Endothelial cell of umbilical vein (primary cell): ENCODE data around the gene MVB12B. TPM values are rescaled to one million over a fixed set of nuclear protein-coding genes. Genes with fewer than 3 reads are reported as not detected.

ENCODE experiments used
- BruUV-seq: library from RNA; stranded (reverse); fragments of 400-500 nt; replicated peaks from 2 replicates; lab custom pipeline; 2021; lab: Mats Ljungman, UMichigan
- CTCF ChIA-PET: fragments of 300-600, 350-600 bp; sonication (Branson Sonifier 250); formaldehyde crosslinking; loops from one replicate; lab custom pipeline; 2021; ENCODE audit warnings: antibody characterized with exemption, inconsistent platforms; lab: Charles Lee
- POLR2A ChIA-PET: fragments of 300-600, 350-600 bp; sonication (Branson Sonifier 250); formaldehyde crosslinking; loops from one replicate; lab custom pipeline; 2021; ENCODE audit warnings: antibody characterized with exemption, inconsistent platforms; lab: Charles Lee
- DNase-seq: peaks from one replicate; pipeline ENCODE4 v3.0.0-alpha.2; 2011; ENCODE audit warnings: low read depth, low spot score
- FAIRE-seq: peaks from 2 replicates; lab custom pipeline; 2011; peaks lifted over from hg19 to GRCh38; lab: Jason Lieb, UNC
- H2AFZ ChIP-seq: 2 replicates; pipeline ENCODE4 v1.6.0; 2012; ENCODE audit warnings: low read depth, low read length, control low read depth, inconsistent platforms
- H3K27ac ChIP-seq: 2 replicates; pipeline ENCODE4 v1.5.1; 2011; ENCODE audit warnings: low read depth, mild to moderate bottlenecking, control low read depth, low read length, moderate library complexity; ENCODE audit not compliant: insufficient read depth
- H3K27me3 ChIP-seq, 2 experiments: 2 replicates each; pipeline versions ENCODE4 v1.6.0 to v1.6.1; 2011; ENCODE audit warnings: low read length in 2 of 2, mixed read lengths in 1 of 2; ENCODE audit not compliant: control insufficient read depth in 2 of 2, insufficient read depth in 2 of 2
- H3K36me3 ChIP-seq, 2 experiments: 2 replicates in 1 of 2; 3 replicates in 1 of 2; pipeline ENCODE4 v1.5.1; 2011; ENCODE audit warnings: low read length in 2 of 2, mild to moderate bottlenecking in 1 of 2, moderate library complexity in 1 of 2; ENCODE audit not compliant: control insufficient read depth in 2 of 2, insufficient read depth in 2 of 2; ENCODE audit errors: extremely low read depth in 1 of 2
- H3K4me1 ChIP-seq: 3 replicates; pipeline ENCODE4 v1.5.1; 2011; ENCODE audit warnings: mild to moderate bottlenecking, low read length; ENCODE audit not compliant: control insufficient read depth, insufficient read depth; ENCODE audit errors: extremely low read depth
- H3K4me2 ChIP-seq: 2 replicates; pipeline ENCODE4 v1.6.1; 2011; ENCODE audit warnings: low read length, control low read depth, mixed read lengths; ENCODE audit not compliant: insufficient read depth
- H3K4me3 ChIP-seq, 3 experiments: fragments of 200-600 bp in 1 of 3; sonication (generic), shearing (Covaris generic) in 1 of 3; replicated peaks in 1 of 3; 2 replicates each; pipeline ENCODE4 v1.5.1; 2011 to 2016; ENCODE audit warnings: control low read depth in 3 of 3, low read length in 3 of 3, mild to moderate bottlenecking in 2 of 3, inconsistent platforms in 1 of 3, low read depth in 1 of 3, moderate library complexity in 1 of 3; ENCODE audit not compliant: insufficient read depth in 1 of 3
- H3K79me2 ChIP-seq: 2 replicates; pipeline ENCODE4 v1.6.0; 2012; ENCODE audit warnings: low read length, inconsistent platforms; ENCODE audit not compliant: control insufficient read depth, insufficient read depth
- H3K9ac ChIP-seq: replicated peaks from 2 replicates; pipeline ENCODE3; 2011; ENCODE audit warnings: low read length, control low read depth; ENCODE audit not compliant: insufficient read depth; ENCODE audit errors: extremely low read depth
- H3K9me1 ChIP-seq: replicated peaks from 3 replicates; pipeline ENCODE4 v1.6.0; 2011; ENCODE audit warnings: mild to moderate bottlenecking, low read length; ENCODE audit not compliant: control insufficient read depth, insufficient read depth; ENCODE audit errors: extremely low read depth
- H3K9me3 ChIP-seq: replicated peaks from 2 replicates; pipeline ENCODE4 v1.5.1; 2012; ENCODE audit warnings: low read length, inconsistent platforms; ENCODE audit not compliant: control insufficient read depth, insufficient read depth
- H4K20me1 ChIP-seq: replicated peaks from 2 replicates; pipeline ENCODE3; 2011; ENCODE audit warnings: mild to moderate bottlenecking, low read length; ENCODE audit not compliant: control insufficient read depth, insufficient read depth; ENCODE audit errors: extremely low read depth
- EZH2 ChIP-seq: IDR thresholded peaks from 2 replicates; pipeline ENCODE4 v1.6.1; 2012; ENCODE audit warnings: borderline replicate concordance, low read depth, mild to moderate bottlenecking, moderate library complexity, low read length, inconsistent platforms; ENCODE audit not compliant: severe bottlenecking
- FOS ChIP-seq: IDR thresholded peaks from 2 replicates; pipeline ENCODE4 v1.6.1; 2011; ENCODE audit warnings: mild to moderate bottlenecking, low read length, moderate library complexity, borderline replicate concordance; ENCODE audit not compliant: insufficient read depth
- GATA2 ChIP-seq: IDR thresholded peaks from 2 replicates; pipeline ENCODE4 v1.7.0; 2011; ENCODE audit warnings: low read depth, mild to moderate bottlenecking, moderate library complexity, mixed read lengths, low read length; ENCODE audit not compliant: insufficient read length, insufficient read depth
- JUN ChIP-seq: IDR thresholded peaks from 2 replicates; pipeline ENCODE4 v1.6.1; 2011; ENCODE audit warnings: borderline replicate concordance, low read depth; ENCODE audit not compliant: insufficient read length, insufficient read depth
- MYC ChIP-seq: IDR thresholded peaks from one replicate; pipeline ENCODE4 v1.6.1; 2011; ENCODE audit warnings: mild to moderate bottlenecking, low read depth, low read length
- POLR2A ChIP-seq: IDR thresholded peaks from 2 replicates; pipeline ENCODE4 v1.6.1; 2012; ENCODE audit warnings: low read depth, mild to moderate bottlenecking, control low read depth, low read length
- POLR2AphosphoS5 ChIP-seq: IDR thresholded peaks from 2 replicates; pipeline ENCODE4 v1.6.1; 2012; ENCODE audit warnings: low read depth, mild to moderate bottlenecking, control low read depth, low read length, moderate library complexity; ENCODE audit not compliant: insufficient read depth
- dilution Hi-C: fragments of 300-500 bp; cut with MboI; formaldehyde crosslinking; loops from one replicate; pipeline ENCODE4 v1.15.0; 2019; ENCODE audit warnings: low sequenced_read_pairs; ENCODE audit not compliant: extremely low pct_ligation_motif_present
- intact Hi-C: fragments of 100-400 bp; cut with micrococcal nuclease; formaldehyde crosslinking; loops from one replicate; pipeline ENCODE4 v1.10.0; 2022
- polyA plus RNA-seq, 4 experiments: library from polyadenylated mRNA; depleted of rRNA in 3 of 4; stranded (reverse) in 3 of 4; unstranded in 1 of 4; fragments of >200 nt; gene quantifications; 2 replicates each; pipeline versions ENCODE4 v1.2.1 to v1.2.3, GENCODE V29; 2011 to 2012; ENCODE audit warnings: missing spikeins in 1 of 4
- total RNA-seq: library from RNA; stranded (reverse); gene quantifications from 2 replicates; pipeline ENCODE4 v1.2.3, GENCODE V29; 2021
- TF ChIP-seq, protein P1 (sequence below): IDR thresholded peaks from 2 replicates; pipeline ENCODE4 v1.6.1; 2011; ENCODE audit not compliant: insufficient read depth, insufficient read length
- TF ChIP-seq, protein P2 (sequence below), 2 donors: IDR thresholded peaks; 1 replicate in 1 of 2; 2 replicates in 1 of 2; pipeline ENCODE4 v1.5.1; 2011; ENCODE audit warnings: low read length in 2 of 2, mild to moderate bottlenecking in 2 of 2, moderate library complexity in 2 of 2, control low read depth in 1 of 2, inconsistent platforms in 1 of 2, low read depth in 1 of 2; ENCODE audit not compliant: insufficient read depth in 1 of 2; ENCODE audit errors: extremely low read depth in 1 of 2

MVB12B gene
- total and polyA plus RNA-seq, 2 donors (not counting 3 experiments of a cell fraction or from before 2014, with no cell fraction given), result 6.6 to 17.3 TPM

- H3K79me2 ChIP-seq, result no peaks in the 10 kb centered on the region
- no peak overlapping the region for H3K9ac ChIP-seq
- H3K9me3 ChIP-seq, result no peaks in the 10 kb centered on the region
- H3K27me3 ChIP-seq, result no peaks in the 10 kb centered on the region
- H4K20me1 ChIP-seq, result no peaks in the 10 kb centered on the region
- H3K4me3 ChIP-seq, result no peak overlapping the region
- intact Hi-C loops, result no loop called here
- dilution Hi-C loops, result no loop called here
- ChIA-PET CTCF (interaction anchor here (1.7 kb wide), 1 partner anchor 9 kb away, joined by 4 read pairs; no protein-coding TSS in a partner anchor), POLR2A (interaction anchor here (0.7 kb wide), 1 partner anchor 52 kb away, joined by 4 read pairs; no protein-coding TSS in a partner anchor)
- no peak overlapping the region for H2AFZ ChIP-seq
- H3K36me3 ChIP-seq, result no peaks in the 10 kb centered on the region
- H3K27ac ChIP-seq, result no peak overlapping the region
- DNase-seq, result no peak
- H3K4me2 ChIP-seq, result no peak overlapping the region
- no peaks in the 10 kb centered on the region for H3K4me1 ChIP-seq
- TF ChIP-seq JUN (no peak), POLR2A (no peak), MYC (no peak), EZH2 (no peak), POLR2AphosphoS5 (no peak), GATA2 (no peak), FOS (no peak)
- TF ChIP-seq, protein P1, sequence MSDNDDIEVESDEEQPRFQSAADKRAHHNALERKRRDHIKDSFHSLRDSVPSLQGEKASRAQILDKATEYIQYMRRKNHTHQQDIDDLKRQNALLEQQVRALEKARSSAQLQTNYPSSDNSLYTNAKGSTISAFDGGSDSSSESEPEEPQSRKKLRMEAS, result no peak
- TF ChIP-seq, protein P2, sequence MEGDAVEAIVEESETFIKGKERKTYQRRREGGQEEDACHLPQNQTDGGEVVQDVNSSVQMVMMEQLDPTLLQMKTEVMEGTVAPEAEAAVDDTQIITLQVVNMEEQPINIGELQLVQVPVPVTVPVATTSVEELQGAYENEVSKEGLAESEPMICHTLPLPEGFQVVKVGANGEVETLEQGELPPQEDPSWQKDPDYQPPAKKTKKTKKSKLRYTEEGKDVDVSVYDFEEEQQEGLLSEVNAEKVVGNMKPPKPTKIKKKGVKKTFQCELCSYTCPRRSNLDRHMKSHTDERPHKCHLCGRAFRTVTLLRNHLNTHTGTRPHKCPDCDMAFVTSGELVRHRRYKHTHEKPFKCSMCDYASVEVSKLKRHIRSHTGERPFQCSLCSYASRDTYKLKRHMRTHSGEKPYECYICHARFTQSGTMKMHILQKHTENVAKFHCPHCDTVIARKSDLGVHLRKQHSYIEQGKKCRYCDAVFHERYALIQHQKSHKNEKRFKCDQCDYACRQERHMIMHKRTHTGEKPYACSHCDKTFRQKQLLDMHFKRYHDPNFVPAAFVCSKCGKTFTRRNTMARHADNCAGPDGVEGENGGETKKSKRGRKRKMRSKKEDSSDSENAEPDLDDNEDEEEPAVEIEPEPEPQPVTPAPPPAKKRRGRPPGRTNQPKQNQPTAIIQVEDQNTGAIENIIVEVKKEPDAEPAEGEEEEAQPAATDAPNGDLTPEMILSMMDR (IDR thresholded peaks at IDR 0.05; ENCODE audit: extremely low read depth in 1 of 2, insufficient read depth in 1 of 2, low read depth in 1 of 2, low read length in 2 of 2), result no peak
- no peak for FAIRE-seq
- BruUV-seq, result no TSS peak
- no peaks in the 10 kb centered on the region for H3K9me1 ChIP-seq
These were observed 130.0 kb downstream of the MVB12B start for GRCh38 chr9:126456441-126457174.
